ENCODE results near the gene TMEM108.

The TMEM108 gene

GRCh38 chr3:133055339-133055738 lies 17.1 kb downstream of the TMEM108 start:
- H3K36me3 ChIP-seq (ENCODE audit: insufficient read depth, low read length) = no peaks in the 10 kb centered on the region
- no peak overlapping the region for H3K4me2 ChIP-seq (ENCODE audit: low read length)
- no peak overlapping the region for H3K4me3 ChIP-seq (ENCODE audit: low read depth, low read length, poor library complexity, severe bottlenecking)
- TF ChIP-seq CTCF (IDR thresholded peaks at IDR 0.05; ENCODE audit: low read length) = no peak
- no peak for TF ChIP-seq EZH2 (IDR thresholded peaks at IDR 0.05; ENCODE audit: borderline replicate concordance, low read length)
- H4K20me1 ChIP-seq (ENCODE audit: insufficient read depth, low read length) = no peaks in the 10 kb centered on the region
- H3K9ac ChIP-seq (ENCODE audit: low read length) = no peak overlapping the region
- no peaks in the 10 kb centered on the region for H3K9me2 ChIP-seq (ENCODE audit: low read depth, low read length)
- H3F3A ChIP-seq (ENCODE audit: insufficient read depth, low read length) = no peaks in the 10 kb centered on the region
- H3K9me3 ChIP-seq (ENCODE audit: low read length) = no peaks in the 10 kb centered on the region
- H3K4me1 ChIP-seq (ENCODE audit: insufficient read depth, low read length, severe bottlenecking) = no peaks in the 10 kb centered on the region
- H3K27ac ChIP-seq (ENCODE audit: low read depth, low read length, poor library complexity, severe bottlenecking) = no peak overlapping the region
- H2AFZ ChIP-seq (ENCODE audit: low read length) = no peak overlapping the region
- H3K27me3 ChIP-seq (ENCODE audit: insufficient read depth, low read length) = peaks cover 2% of the 10 kb centered on the region; the same call in 1 of the 2 replicates
- no peaks in the 10 kb centered on the region for H3K79me2 ChIP-seq (ENCODE audit: insufficient read depth, low read length)

GRCh38 chr3:133058243-133058642 lies 20.1 kb downstream of the TMEM108 start:
- no peaks in the 10 kb centered on the region for H3K79me2 ChIP-seq (ENCODE audit: insufficient read depth, low read length)
- H2AFZ ChIP-seq (ENCODE audit: low read length) = no peak overlapping the region
- no peaks in the 10 kb centered on the region for H3K4me1 ChIP-seq (ENCODE audit: insufficient read depth, low read length, severe bottlenecking)
- no peak overlapping the region for H3K27ac ChIP-seq (ENCODE audit: low read depth, low read length, poor library complexity, severe bottlenecking)
- no peaks in the 10 kb centered on the region for H3K9me2 ChIP-seq (ENCODE audit: low read depth, low read length)
- H3K36me3 ChIP-seq (ENCODE audit: insufficient read depth, low read length) = no peaks in the 10 kb centered on the region
- H3K9me3 ChIP-seq (ENCODE audit: low read length) = no peaks in the 10 kb centered on the region
- H3F3A ChIP-seq (ENCODE audit: insufficient read depth, low read length) = no peaks in the 10 kb centered on the region
- H3K4me3 ChIP-seq (ENCODE audit: low read depth, low read length, poor library complexity, severe bottlenecking) = no peak overlapping the region
- H3K4me2 ChIP-seq (ENCODE audit: low read length) = no peak overlapping the region
- peaks cover 2% of the 10 kb centered on the region; the same call in 1 of the 2 replicates for H3K27me3 ChIP-seq (ENCODE audit: insufficient read depth, low read length)
- no peak overlapping the region for H3K9ac ChIP-seq (ENCODE audit: low read length)
- no peak for TF ChIP-seq EZH2 (IDR thresholded peaks at IDR 0.05; ENCODE audit: borderline replicate concordance, low read length)
- no peak for TF ChIP-seq CTCF (IDR thresholded peaks at IDR 0.05; ENCODE audit: low read length)
- H4K20me1 ChIP-seq (ENCODE audit: insufficient read depth, low read length) = no peaks in the 10 kb centered on the region

DNA sequence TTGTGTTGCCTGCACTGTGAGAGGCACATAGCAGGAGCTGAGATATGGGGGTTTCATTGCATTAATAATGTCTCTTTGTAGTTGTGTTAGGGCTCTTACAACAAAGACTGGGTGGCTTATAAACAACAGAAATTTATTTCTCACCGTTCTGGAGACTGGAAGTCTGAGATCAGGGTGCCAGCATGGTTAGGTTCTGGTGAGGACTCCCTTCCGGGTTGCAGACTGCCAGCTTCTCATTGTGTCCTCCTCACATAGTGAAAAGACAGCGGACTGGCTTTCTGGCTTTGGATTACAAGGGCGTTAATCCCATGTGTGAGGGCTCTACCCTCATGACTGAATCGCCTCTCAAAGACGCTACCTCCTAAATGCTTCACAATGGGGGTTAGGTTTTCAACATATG lies 20.6 kb downstream of the TMEM108 start:
- Histone ChIP-seq H3K9ac (ENCODE audit: low read length) (no peak overlapping the region), H4K20me1 (ENCODE audit: insufficient read depth, low read length) (no peaks in the 10 kb centered on the region), H3K36me3 (ENCODE audit: insufficient read depth, low read length) (no peaks in the 10 kb centered on the region), H3K27ac (ENCODE audit: low read depth, low read length, poor library complexity, severe bottlenecking) (no peak overlapping the region), H3K9me3 (ENCODE audit: low read length) (no peaks in the 10 kb centered on the region), H3K4me2 (ENCODE audit: low read length) (no peak overlapping the region), H2AFZ (ENCODE audit: low read length) (no peak overlapping the region), H3F3A (ENCODE audit: insufficient read depth, low read length) (no peaks in the 10 kb centered on the region), H3K79me2 (ENCODE audit: insufficient read depth, low read length) (no peaks in the 10 kb centered on the region), H3K4me3 (ENCODE audit: low read depth, low read length, poor library complexity, severe bottlenecking) (no peak overlapping the region), H3K9me2 (ENCODE audit: low read depth, low read length) (no peaks in the 10 kb centered on the region), H3K27me3 (ENCODE audit: insufficient read depth, low read length) (no peaks in the 10 kb centered on the region; the same call in 1 of the 2 replicates), H3K4me1 (ENCODE audit: insufficient read depth, low read length, severe bottlenecking) (no peaks in the 10 kb centered on the region)
- TF ChIP-seq CTCF (IDR thresholded peaks at IDR 0.05; ENCODE audit: low read length) (no peak), EZH2 (IDR thresholded peaks at IDR 0.05; ENCODE audit: borderline replicate concordance, low read length) (no peak)

Data from OCI-LY1 (cell line).